Left cardiac atrium (tissue), 4 donors: ENCODE results near the gene ZNF189. TPM values are rescaled to one million over a fixed set of nuclear protein-coding genes. Genes with fewer than 3 reads are reported as not detected.
A peak's percentile ranks its signal among the peaks of the same experiment; 100 is the strongest.
"Not testable (repeated sequence)": the region's sequence is repeated elsewhere in the genome, so short reads cannot be mapped to it uniquely, and the experiment has no call there.

ENCODE experiments used
- ATAC-seq, 2 donors: fragments of 200-7000 bp; cut with Tn5 transposase; one replicate each; pipeline ENCODE4 v1.9.1; 2020; ENCODE audit warnings: mild to moderate bottlenecking in 2 of 2, moderate library complexity in 2 of 2
- DNase-seq: peaks from one replicate; pipeline ENCODE4 v3.0.0-alpha.2; 2020
- intact Hi-C, 2 donors: fragments of 100-400 bp; cut with DNase I; formaldehyde crosslinking; loops; one replicate each; pipeline versions ENCODE4 v1.14.1 to v1.15.1; 2022 to 2023
- total RNA-seq, 2 donors: library from RNA; stranded (reverse); fragmentation: NEBNext Ultra II Directional; extraction: Animal tissue kit (Norgen Biotek cat#: 25700); gene quantifications; one replicate each; pipeline ENCODE4 v1.2.1, GENCODE V29; 2021
- donor health status: DM: no; HTN: yes; CAD: no.
- donor health status: DM: no; HTN: yes; CAD: no; lungs with severe emphysema.
- donor health status: DM: yes; HTN: yes; CAD: no.
- donor health status: Dilated cardiomyopathy.

ZNF189 gene
- total RNA-seq, 2 donors from 2014 or later, result 18.9 to 36.7 TPM

- DNase-seq (no peak), ATAC-seq (no peak)
- intact Hi-C loops, result no loop called here
Observed at GRCh38 chr9:101375546-101375945, 23.1 kb upstream of the ZNF189 start.

GRCh38 chr9:101376111-101376848, 22.4 kb upstream of the ZNF189 start:
- ATAC-seq (no peak), DNase-seq (no peak)
- intact Hi-C loops, result no loop called here

- no peak for DNase-seq
- ATAC-seq, result no peak
- intact Hi-C loops, result no loop called here
Observed at GRCh38 chr9:101380295-101380694, 18.4 kb upstream of the ZNF189 start.

DNA sequence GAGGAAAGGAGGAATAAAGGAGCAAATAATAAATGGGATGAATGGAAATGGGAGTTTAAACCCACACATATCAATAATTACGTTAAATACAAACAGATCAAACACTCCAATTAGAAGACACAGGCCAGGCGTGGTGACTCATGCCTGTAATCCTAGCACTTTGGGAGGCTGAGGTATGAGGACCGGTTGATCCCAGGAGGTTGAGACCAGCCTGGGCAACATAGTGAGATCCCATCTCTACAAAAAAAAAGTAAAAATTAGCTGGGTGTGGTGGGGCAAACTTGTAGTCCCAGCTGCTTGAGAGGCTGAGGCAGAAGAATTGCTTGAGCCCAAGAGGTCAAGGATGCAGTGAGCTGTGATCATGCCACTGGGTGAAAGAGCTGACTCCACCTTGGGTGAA, 17.5 kb upstream of the ZNF189 start:
- intact Hi-C loops, result no loop called here
- DNase-seq (no peak), ATAC-seq (no peak)

- intact Hi-C loops, result no loop called here
- DNase-seq, result no peak
- no peak for ATAC-seq
Observed at GRCh38 chr9:101381833-101382342, 16.8 kb upstream of the ZNF189 start.

DNA sequence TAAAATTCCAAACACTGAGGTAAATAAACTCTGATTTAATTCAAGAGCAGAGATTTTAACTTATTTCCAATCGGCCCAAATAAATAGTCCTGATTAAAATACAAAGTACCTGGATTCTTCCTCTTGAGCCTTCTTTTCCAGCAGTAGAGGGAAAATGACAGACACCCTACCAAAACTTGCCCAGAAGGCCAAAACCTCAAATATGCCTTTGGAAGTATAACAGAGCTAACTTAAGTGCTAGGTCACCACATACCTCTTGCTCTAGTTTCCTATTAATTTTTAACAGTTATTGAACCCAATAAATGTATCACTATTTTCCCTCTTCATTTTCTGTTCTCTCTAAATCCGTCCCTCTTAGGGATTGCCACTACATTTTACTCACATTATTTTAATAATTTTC, 15.3 kb upstream of the ZNF189 start:
- ATAC-seq, result no peak
- DNase-seq, result no peak
- intact Hi-C loops, result no loop called here

- ATAC-seq, DNase-seq, intact Hi-C loops: not testable (repeated sequence)
Observed at GRCh38 chr9:101384873-101385536, 13.6 kb upstream of the ZNF189 start, which contains the start of gene BAAT. TSS of gene BAAT (minus strand) at chr9:101385006. CDS start at chr9:101371404, 13,602 bp downstream.

DNA sequence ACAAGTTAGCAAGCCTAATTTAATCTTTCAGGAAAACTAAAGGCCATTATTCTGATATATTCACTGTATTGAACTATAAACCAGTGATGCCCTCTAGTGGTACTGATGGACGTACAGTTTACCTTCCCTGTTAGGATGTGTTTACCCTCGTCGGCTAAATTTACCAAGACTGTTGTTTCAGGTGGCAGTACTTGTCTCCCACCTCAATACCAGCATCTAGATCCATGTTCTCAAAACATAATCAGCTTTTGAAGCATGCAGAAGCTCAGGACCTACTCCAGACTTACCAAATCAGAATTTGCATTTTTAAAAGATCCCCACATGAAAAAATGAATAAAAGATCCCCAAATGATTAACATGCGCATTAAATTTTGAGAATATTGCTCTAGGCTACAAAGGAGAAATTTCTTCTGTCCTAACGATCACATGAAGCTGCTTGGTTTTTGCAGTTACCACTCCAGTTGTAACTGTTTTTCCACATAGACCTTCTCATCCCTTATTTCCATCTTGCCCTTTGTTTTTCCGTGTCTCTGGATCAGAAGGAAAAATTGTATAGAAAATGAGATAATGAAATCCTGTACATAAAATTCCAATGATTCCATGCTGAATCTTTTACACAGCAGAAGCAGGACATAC, 10.7 kb upstream of the ZNF189 start:
- DNase-seq, result no peak
- intact Hi-C loops, result no loop called here
- ATAC-seq, result peak in 1 of 2 donors; percentile 56

GRCh38 chr9:101388507-101388993, 10.1 kb upstream of the ZNF189 start:
- intact Hi-C loops, result no loop called here
- ATAC-seq (no peak), DNase-seq (no peak)

GRCh38 chr9:101393135-101393534, 5.5 kb upstream of the ZNF189 start:
- intact Hi-C loops, result loop anchor here in 1 of 2 donors (10.0 kb wide), 1 partner anchor 142 kb away; the partner anchor contains the start of gene RNF20

DNA sequence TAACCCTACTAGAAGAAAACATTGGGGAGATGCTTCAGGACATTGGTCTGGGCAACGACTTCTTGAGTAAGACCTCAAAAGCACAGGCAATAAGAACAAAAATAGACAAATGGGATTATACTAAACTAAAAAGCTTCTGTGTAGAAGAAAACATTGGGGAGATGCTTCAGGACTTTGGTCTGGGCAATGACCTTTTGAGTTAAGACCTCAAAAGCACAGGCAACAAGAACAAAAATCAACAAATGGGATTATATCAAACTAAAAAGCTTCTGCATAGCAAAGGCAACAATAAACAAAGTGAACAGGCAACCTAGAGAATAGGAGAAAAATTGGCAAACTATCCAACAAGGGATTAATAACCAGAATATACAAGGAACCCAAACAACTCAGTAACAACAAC, 4.0 kb upstream of the ZNF189 start:
- intact Hi-C loops, result loop anchor here in 1 of 2 donors (10.0 kb wide), 1 partner anchor 140 kb away; the partner anchor contains the start of gene RNF20
- DNase-seq, result no peak
- ATAC-seq, result no peak

More at GRCh38 chr9:101393135-101393534, 5.5 kb upstream of the ZNF189 start:
- DNase-seq, result no peak
- ATAC-seq, result no peak

DNA sequence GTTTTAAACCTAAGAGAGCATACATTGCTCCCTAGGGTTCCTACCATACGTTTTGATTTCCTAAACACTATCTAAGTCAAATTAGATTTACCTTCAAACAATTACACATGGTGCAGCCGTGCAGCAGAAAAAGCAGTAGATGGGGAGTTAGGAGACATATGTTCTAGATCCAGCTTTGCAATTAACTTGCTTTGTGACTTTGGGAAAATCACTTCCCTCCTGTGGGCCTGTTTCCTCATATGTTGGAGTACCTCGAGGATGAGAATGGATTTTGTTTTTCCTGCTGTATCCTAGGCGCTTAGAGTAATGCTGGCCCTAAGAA, 944 bp upstream of the ZNF189 start:
- no peak for DNase-seq
- intact Hi-C loops, result loop anchor here in 1 of 2 donors (10.0 kb wide), 1 partner anchor 137 kb away; the partner anchor contains the start of gene RNF20
- no peak for ATAC-seq

- DNase-seq, result no peak
- peak; percentile 23 to 28 for ATAC-seq
- intact Hi-C loops, result loop anchor here in 1 of 2 donors (10.0 kb wide), 1 partner anchor 136 kb away; the partner anchor contains the start of gene RNF20
Observed at GRCh38 chr9:101398930-101399642, 435 bp downstream of the ZNF189 start.

GRCh38 chr9:101399643-101399970, 956 bp downstream of the ZNF189 start:
- intact Hi-C loops, result loop anchor here in 1 of 2 donors (10.0 kb wide), 1 partner anchor 135 kb away; the partner anchor contains the start of gene RNF20
- DNase-seq (no peak), ATAC-seq (no peak)

DNA sequence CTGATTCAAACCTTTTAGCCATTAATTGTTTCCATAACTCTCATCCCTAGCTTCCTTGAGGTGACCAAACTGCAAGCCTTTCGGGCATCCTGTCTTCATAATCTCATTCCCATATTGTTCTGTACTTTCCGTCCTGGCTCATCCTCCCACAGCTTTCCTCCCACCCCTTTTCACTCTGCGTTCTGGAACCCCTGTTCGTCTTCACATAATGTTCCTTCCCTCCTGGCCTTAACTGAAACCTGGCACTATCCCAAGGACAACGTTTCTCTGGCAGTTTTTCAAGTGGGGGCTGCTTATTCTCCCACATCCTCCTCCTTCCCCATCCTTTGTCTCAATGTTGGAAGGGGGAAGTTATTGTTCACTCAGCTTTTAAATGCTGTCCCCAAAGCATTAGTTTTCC, 1.5 kb downstream of the ZNF189 start:
- DNase-seq, result peak; percentile 27
- intact Hi-C loops, result loop anchor here in 1 of 2 donors (5.0 kb wide), 1 partner anchor 47 kb away; no protein-coding TSS in a partner anchor
- ATAC-seq, result no peak

DNA sequence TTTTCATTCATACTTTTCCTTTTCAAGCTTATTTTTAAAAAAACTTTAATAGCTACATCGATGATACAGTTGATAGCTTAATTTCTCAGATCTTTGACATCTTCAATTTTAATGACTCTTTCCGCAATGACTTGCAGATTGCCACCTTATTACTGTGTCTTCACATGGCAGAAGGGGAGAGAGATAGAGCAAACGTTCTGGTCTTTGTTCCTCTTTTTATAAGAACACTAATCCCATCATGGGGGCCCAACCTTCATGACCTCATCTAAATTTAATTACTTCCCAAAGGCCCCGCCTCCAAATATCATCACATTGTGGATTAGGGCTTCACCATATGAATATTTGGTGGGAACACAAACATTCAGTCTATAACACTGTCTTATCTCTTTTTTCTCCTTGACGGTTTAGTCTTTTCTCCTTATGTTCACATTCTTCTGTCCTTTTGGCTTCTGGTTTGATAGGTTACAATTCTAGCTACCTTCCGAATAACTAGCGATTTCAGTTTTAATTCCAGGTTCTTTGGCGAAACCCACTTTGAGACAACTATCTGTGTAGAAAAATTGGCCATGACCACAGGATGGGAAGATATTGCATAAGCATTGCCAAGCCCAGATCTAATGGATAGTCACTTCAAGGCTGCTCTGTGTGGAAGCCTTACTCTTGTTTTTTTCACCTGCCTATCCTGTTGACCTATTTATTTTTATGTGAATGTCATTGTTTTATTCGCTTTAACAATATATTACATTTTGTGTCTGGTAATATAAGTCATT, 5.0 kb downstream of the ZNF189 start:
- intact Hi-C loops, result loop anchor here in 1 of 2 donors (5.0 kb wide), 1 partner anchor 44 kb away; no protein-coding TSS in a partner anchor
- ATAC-seq (no peak), DNase-seq (no peak)

GRCh38 chr9:101408374-101409078, 9.9 kb downstream of the ZNF189 start:
- ATAC-seq (no peak), DNase-seq (no peak)
- intact Hi-C loops, result no loop called here

DNA sequence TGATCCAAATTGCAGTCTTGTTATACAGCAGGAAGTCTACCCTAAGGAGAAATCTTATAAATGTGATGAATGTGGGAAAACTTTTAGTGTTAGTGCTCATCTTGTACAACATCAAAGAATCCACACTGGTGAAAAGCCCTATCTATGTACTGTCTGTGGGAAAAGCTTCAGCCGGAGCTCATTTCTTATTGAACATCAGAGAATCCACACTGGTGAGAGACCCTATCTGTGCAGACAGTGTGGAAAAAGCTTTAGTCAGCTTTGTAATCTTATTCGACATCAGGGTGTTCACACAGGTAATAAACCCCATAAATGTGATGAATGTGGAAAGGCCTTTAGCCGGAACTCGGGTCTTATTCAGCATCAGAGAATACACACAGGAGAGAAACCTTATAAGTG, 10.4 kb downstream of the ZNF189 start:
- intact Hi-C loops, result no loop called here
- DNase-seq (no peak), ATAC-seq (no peak)
